PFSK-1 (cell line): ENCODE measurements around the gene TLX3.

Experiments
- FOXP2 ChIP-seq: optimal IDR thresholded peaks from 2 replicates; pipeline ENCODE3; 2011; ENCODE audit warnings: borderline replicate concordance, control low read depth, inconsistent platforms; ENCODE audit not compliant: insufficient read depth; ENCODE audit errors: extremely low read length, extremely low read depth
- POLR2AphosphoS5 ChIP-seq: IDR thresholded peaks from 2 replicates; pipeline ENCODE4 v1.6.1; 2012; ENCODE audit warnings: low read depth, mild to moderate bottlenecking, control low read depth, low read length, moderate library complexity
- REST ChIP-seq, 2 experiments: IDR thresholded peaks; 2 replicates each; pipeline versions ENCODE4 v1.6.1 to v1.8.0; 2011 to 2012; ENCODE audit warnings: low read depth in 2 of 2, low read length in 2 of 2, control low read depth in 1 of 2, inconsistent platforms in 1 of 2, mild to moderate bottlenecking in 1 of 2, moderate library complexity in 1 of 2; ENCODE audit not compliant: insufficient read depth in 1 of 2
- SIN3A ChIP-seq: IDR thresholded peaks from 2 replicates; pipeline ENCODE4 v1.6.1; 2012; ENCODE audit warnings: mild to moderate bottlenecking, low read length, moderate library complexity, borderline replicate concordance; ENCODE audit not compliant: insufficient read depth
- TAF1 ChIP-seq: IDR thresholded peaks from 2 replicates; pipeline ENCODE4 v1.6.1; 2012; ENCODE audit warnings: low read length, control low read depth, borderline replicate concordance; ENCODE audit not compliant: insufficient read depth

The TLX3 gene

GRCh38 chr5:171323806-171324632 lies 15.0 kb downstream of the TLX3 start:
- TF ChIP-seq TAF1 (no peak), REST (IDR thresholded peaks at IDR 0.05; ENCODE audit: insufficient read depth in 1 of 2, low read depth in 2 of 2, low read length in 2 of 2) (no peak), POLR2AphosphoS5 (no peak), SIN3A (no peak), FOXP2 (no peak)

GRCh38 chr5:171330021-171330420 lies 21.0 kb downstream of the TLX3 start:
- TF ChIP-seq SIN3A (no peak), REST (IDR thresholded peaks at IDR 0.05; ENCODE audit: insufficient read depth in 1 of 2, low read depth in 2 of 2, low read length in 2 of 2) (no peak), POLR2AphosphoS5 (no peak), TAF1 (no peak), FOXP2 (no peak)

- no peak for TF ChIP-seq TAF1
- TF ChIP-seq FOXP2: no peak
- no peak for TF ChIP-seq POLR2AphosphoS5
- no peak for TF ChIP-seq SIN3A
- TF ChIP-seq REST (IDR thresholded peaks at IDR 0.05; ENCODE audit: insufficient read depth in 1 of 2, low read depth in 2 of 2, low read length in 2 of 2): no peak
These were observed 26.6 kb downstream of the TLX3 start for GRCh38 chr5:171335616-171336015.

GRCh38 chr5:171336521-171337209 lies 27.6 kb downstream of the TLX3 start:
- TF ChIP-seq REST (IDR thresholded peaks at IDR 0.05; ENCODE audit: insufficient read depth in 1 of 2, low read depth in 2 of 2, low read length in 2 of 2) (no peak), TAF1 (no peak), FOXP2 (no peak), SIN3A (no peak)
